SK-N-MC (cell line): ENCODE measurements around the gene ACOX1.

Experiments
- EZH2 ChIP-seq: fragments of 200-600 bp; sonication (generic); IDR thresholded peaks from one replicate; pipeline ENCODE4 v1.6.1; 2017; ENCODE audit warnings: antibody characterized with exemption
- FOXP2 ChIP-seq: optimal IDR thresholded peaks from 2 replicates; pipeline ENCODE3; 2011; ENCODE audit warnings: mild to moderate bottlenecking, moderate library complexity; ENCODE audit not compliant: insufficient read depth; ENCODE audit errors: extremely low read length, control extremely low read depth
- POLR2AphosphoS5 ChIP-seq: IDR thresholded peaks from 2 replicates; pipeline ENCODE4 v1.6.1; 2012; ENCODE audit warnings: mild to moderate bottlenecking, low read depth, low read length, borderline replicate concordance

GRCh38 chr17:75959051-75959838, 19.7 kb downstream of the ACOX1 start:
- TF ChIP-seq EZH2 = no peak
- no peak for TF ChIP-seq POLR2AphosphoS5
- no peak for TF ChIP-seq FOXP2
